ENCODE measurements around the gene CXCL5.

Gene CXCL5

DNA sequence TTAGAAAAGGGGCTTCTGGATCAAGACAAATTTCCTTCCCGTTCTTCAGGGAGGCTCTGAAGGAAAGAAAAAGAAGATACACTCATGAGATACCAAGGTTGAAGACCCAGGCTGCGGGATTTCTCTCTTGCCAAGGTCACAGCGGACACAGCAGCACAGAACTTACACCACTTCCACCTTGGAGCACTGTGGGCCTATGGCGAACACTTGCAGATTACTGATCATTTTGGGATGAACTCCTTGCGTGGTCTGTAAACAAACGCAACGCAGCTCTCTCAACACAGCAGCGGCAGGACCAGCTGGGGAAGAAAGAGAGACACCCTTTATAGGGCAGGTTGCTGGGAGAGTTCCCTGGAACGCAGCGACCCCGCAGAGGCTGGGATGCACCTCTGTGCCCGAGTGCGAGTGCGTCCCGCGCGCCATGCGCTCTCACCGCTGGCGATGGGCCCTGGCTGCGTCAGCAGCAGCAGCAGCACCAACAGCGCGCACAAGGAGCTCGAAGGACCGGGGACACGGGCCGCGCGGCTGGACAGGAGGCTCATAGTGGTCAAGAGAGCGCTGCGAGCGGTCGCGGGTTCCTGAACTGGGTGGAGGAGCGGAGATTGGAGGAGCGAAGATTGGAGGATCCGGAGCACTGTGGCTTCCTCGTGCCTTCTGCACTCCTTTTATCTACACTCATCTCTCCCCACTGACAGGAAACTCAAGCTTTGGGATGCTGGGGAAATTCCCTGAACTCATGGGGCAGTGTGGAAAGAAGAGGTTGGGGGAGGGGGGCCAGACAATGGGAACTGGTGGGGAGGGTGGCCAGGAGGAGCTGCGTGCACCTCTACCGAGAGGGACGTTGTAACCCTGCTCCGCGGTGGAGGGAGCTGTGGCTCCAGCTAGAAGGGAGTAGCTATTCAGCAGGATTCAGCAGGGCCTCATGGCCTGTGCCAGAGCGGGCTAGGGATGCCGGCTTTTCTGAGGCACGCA, at the start of gene CXCL5:
CXCL5 (minus strand) TSS at position 638 of the 972 bp plus-strand sequence; CDS start at position 542, 96 bp downstream.
- DNase-seq (ENCODE audit: low spot score), result no peak

DNA sequence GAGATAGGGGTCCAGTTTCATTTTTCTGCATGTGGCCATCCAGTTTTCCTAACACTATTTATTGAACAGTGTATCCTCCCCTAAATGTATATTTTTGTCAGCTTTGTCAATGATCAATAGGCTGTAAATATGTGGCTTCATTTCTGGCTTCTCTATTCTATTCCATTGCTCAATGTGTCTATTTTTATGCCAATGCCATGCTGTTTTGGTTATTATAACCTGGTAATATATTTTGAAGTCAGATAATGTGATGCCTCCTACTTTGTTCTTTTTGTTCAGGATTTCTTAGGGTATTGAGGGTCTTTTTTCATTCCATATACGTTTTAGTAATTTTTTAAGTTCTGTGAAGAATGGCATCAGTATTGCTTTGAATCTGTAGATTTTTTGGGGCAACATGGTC, 48.7 kb upstream of the CXCL5 start:
- DNase-seq (ENCODE audit: low spot score), result no peak

DNA sequence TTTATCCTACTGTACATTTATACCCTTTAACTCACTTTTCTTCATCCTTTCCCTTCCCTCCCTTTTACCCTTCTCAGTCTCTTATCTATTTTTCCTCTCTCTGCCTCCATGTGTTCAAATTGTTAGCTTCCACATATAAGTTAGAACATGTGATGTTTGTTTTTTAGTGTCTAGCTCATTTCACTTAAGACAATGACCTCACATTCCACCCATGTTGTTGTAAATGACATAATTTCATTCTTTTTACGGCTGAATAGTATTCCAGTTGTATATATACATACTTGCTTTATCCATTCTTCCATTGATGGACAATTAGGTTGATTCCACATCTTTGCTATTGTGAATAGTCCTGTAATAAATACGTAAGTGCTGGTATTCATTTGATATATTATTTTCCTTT, 47.3 kb upstream of the CXCL5 start:
- DNase-seq (ENCODE audit: low spot score), result no peak

DNA sequence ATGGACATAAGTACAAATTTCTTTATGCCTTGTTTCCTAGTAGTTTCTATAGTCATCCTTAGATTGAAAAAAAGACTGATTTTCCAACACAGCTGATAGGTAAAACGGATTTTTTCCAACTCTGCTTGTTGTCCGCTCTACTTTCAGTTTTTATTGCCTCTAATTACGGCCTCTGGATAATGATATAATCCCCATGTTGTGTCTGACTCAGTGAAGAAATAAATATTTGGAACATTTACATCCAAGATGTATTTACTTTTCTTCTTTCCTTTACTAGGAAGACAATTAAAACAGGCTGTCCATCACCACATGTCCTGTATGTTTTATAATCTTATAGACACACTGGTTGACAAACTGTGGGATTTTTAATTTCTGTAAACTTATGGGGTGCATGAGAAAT, 46.8 kb upstream of the CXCL5 start:
- no peak for DNase-seq (ENCODE audit: low spot score)

DNA sequence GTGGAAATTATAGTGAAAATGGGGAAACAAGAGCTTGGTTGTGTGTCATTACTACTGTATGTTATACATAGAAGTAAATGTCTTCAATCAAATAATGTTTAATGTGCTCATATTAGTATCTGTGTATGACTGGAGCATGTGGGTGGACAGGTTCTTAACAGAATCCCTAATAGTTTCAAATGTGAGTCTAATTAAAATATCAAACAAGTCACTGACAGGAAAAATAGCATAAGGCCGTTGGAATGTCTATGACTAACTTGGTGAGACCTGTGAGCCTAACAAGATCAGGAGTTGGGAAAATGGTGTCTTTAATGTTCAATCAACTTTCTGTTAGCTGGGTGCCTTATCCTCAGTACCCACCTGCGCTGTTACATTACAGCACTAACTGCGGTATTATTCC, 46.2 kb upstream of the CXCL5 start:
- no peak for DNase-seq (ENCODE audit: low spot score)

DNA sequence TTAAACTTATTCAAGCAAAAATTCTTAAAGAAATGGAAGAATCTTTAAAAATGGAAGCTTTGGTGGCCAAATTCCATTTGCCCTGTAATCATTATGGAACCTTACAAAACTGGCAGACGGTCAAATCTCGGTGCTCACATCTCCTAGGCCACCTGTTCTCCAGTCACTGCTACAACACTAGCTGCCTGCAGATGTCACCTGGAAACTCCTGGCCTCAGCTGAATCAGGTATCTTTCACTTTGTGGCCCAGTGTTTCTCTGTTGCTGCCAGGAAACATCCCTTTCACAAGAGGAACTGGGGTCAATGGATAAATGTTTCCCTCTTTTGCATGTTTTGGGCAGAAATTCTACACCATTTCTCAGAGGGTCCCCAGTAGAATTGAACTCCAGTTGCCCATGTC, 44.2 kb upstream of the CXCL5 start:
- DNase-seq (ENCODE audit: low spot score), result peak; percentile 48

DNA sequence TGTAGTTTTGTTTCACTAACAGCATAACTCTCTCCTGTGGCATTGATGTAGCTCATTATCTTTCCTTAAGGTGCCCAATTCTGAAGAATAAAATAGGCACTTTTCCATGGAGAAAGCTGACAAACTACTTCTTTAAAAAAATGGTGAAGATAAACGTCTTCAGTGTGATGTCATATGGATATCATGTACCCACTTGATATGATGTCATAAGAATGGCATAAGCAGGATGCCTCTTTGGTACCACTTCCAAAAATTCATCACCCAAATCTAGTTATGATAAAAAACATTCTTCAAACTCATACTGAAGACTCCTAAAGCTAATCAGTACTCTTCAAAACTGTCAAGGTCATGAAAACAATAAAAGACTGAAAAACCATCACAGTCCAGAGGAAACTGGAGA, 42.9 kb upstream of the CXCL5 start:
- DNase-seq (ENCODE audit: low spot score), result no peak

DNA sequence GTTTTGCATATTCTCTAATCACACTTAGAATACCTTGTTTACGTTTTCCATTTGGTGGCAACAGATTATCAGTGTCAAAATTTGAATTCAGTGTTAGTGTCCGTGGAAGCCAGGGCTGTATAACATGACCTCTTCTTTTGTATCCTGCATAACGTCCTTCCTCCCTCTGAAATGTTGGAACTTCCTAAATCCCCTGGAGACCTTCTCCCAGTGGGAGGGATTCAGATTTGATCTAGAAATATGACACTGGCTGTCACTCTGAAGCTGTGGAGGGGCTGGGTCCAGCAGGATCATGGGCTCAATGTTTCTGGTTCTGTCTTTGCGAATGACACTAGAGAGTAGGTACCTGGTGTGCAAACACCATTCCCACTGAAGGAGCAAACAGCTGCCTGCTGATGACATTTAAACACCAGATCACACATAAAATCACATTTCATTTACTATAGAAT, 40.9 kb upstream of the CXCL5 start:
- DNase-seq (ENCODE audit: low spot score), result no peak

DNA sequence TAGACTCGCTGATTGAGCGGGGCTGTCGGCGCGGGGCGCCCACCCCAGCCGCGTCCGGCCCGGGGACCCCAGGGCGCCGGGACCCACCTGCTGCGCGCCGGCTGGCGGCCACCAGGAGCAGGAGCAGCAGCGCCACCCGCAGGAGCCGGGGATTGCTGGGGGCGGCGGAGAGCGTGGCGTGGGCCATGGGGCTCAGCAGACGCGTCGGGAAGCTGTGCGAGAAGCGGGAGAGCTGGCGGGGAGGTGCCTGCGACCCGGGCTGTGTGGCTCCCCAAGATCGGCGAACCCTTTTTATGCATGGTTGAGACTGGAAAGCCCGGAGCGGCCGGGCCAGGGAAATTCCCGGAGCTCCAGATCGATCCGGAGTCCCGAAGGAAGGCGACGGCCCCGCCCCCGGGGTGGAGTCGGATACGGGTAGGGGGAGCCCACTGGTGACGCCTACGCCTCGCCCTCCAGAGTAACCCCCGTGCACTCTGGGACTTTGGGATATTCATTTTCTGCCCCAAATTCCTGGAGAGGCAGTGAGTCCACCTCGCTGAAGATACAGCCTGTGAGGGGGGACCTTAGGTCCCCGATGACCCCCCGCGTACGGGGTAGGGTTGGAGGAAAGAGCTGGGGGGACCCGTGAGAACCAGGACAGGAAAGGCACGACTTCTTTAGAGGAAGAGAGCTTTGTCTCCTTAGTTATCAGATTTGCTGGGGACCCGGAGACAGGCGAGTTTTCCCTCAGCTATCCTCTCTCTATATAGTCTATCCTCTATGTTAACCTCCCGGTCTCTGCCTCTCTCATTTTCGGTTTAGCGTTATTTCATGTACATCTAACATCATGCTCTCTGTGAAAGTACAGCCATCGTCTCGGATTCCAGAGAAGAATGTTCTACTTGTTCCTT, 40.2 kb upstream of the CXCL5 start, which contains the start of gene CXCL3:
CXCL3 (minus strand) TSS at position 265 of the 890 bp plus-strand sequence; CDS start at position 187, 78 bp downstream.
- DNase-seq (ENCODE audit: low spot score), result peak; percentile 84

DNA sequence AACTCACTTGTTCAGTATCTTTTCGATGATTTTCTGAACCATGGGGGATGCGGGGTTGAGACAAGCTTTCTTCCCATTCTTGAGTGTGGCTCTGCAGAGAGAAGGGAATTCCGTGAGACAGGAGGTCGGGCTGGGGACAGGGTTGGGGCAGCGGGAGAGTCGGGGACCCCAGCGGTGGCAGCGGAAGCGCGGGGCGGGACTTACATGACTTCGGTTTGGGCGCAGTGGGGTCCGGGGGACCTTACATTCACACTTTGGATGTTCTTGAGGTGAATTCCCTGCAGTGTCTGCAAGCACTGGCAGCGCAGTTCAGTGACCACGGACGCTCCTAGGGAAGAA, 39.6 kb upstream of the CXCL5 start:
- DNase-seq (ENCODE audit: low spot score), result no peak

DNA sequence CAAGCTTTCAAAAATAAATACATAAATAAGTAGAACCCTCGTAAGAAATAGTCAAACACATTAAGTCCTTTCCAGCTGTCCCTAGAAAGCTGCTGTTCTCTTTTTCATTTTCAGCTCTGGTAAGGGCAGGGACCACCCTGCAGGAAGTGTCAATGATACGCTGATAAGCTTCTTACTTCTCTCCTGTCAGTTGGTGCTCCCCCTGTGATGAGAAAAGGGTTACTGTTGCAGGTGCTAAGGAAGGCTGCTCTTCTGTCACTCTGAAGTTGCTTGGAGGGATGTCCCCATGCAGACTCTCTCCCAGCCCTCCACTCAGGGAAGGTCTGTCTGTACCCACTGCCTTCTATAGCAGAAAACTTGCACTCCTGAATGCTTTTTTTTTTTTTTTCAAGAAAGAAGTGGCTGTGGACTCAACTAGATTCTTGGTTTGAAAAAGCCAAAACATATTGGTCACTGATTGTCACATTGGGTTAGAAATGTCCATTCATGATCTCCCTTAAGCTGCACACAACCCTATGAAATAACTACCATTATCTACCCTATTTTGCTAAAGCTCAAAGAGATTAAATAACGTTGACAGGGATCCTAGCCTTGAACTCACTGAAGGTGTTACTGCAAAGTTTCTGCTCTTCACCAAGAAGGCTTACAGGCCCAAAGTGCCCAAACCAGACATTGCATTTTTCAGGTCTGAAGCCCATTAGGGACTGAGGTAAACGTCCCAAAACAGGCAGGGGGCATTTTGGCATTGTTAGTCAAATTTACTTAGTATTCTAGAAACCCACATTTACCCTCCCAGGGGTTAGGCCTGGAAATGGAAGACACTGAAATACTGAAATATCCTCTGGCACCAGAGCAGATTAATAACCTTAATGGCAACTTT, 38.8 kb upstream of the CXCL5 start:
- no peak for DNase-seq (ENCODE audit: low spot score)

DNA sequence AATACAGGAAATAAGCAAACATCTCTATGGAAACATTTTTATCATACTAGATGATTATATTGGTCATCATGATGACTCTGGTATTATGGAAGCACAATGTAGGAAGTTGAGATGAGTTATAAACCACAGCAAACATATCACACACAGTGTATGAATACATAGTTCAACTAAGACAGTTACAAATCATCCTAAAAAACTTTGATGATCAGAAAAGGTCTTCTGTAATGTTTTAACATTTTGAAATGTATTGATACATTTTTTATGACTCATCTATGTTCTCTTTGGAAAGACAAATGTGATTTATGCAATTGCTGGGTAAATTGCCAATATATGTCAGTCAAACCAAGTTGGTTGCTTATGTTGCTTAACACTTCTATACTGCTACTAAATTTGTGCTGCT, 35.3 kb upstream of the CXCL5 start:
- no peak for DNase-seq (ENCODE audit: low spot score)

DNA sequence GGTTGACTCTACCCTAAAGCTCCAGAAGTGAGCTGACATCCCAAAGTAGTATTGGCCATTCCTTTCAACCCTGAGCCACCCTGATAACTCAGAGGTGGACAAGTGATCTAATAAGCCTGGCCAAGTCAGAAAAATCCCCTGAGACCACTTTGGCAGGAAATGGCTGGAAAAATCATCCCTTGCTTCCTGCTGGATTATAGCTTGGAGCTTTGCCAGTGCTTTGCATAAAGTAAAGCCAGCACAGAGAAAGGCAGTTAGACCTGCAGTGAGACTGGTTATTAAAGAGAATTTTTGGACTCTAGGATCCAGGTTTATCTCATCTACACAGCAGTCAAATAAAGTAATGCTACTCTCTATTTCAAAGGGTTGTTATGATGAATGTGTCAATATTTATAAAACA, 33.6 kb upstream of the CXCL5 start:
- DNase-seq (ENCODE audit: low spot score), result peak; percentile 68

DNA sequence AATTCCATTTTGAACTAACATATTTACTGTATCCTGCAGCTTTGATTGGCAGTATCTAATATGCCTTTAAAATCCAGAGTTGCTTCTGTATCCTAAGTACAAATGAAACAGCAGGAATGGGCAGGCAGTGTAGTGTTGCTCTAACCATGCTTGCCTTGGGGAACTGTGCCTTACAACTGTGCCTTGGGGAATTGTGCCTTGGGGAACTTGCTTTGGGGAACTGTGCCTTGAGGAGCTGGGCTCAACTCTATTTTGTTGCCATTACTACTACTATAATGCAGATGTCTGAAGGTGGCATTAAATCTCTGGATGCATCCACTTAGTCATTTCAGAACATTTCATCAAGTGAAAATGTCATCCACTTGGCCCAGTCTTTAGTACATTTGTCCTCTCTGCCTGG, 33.1 kb upstream of the CXCL5 start:
- no peak for DNase-seq (ENCODE audit: low spot score)

DNA sequence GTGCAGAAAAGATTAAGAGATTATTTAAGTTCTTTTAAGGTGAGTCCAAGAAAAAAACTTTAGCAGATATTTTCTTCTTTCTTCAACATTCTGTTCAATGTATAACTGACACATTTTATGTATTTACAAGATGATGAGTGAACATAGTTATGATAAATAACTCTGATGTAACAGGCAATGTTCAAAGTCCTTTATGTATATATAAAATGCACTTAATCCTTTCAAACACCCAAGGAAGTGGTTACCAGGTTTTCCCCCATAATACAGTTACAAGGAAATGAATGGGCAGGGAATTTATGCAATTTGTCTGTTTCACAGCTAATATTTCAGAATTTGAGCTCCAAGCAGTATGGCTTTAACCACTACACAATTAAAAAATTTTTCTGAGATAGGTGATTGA, 31.8 kb upstream of the CXCL5 start:
- DNase-seq (ENCODE audit: low spot score), result peak; percentile 65

DNA sequence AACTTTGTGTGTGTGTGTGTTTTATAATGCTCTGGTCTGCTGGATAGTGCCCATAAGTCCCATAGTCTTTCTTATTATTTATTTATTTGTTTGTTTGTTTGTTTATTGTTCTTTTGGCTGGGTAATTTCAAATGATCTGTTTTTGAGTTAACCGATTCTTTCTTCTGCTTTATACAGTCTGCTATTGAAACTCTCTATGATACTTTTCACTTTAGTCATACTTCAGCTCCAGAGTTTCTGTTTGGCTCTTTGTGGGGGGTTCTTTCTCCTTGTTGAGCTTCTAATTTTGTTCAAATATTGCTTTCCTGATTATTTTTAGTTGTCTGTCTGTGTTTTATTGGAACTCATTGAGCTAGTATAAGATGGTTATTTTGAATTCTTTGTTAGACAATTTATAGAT, 30.0 kb upstream of the CXCL5 start:
- DNase-seq (ENCODE audit: low spot score), result no peak

DNA sequence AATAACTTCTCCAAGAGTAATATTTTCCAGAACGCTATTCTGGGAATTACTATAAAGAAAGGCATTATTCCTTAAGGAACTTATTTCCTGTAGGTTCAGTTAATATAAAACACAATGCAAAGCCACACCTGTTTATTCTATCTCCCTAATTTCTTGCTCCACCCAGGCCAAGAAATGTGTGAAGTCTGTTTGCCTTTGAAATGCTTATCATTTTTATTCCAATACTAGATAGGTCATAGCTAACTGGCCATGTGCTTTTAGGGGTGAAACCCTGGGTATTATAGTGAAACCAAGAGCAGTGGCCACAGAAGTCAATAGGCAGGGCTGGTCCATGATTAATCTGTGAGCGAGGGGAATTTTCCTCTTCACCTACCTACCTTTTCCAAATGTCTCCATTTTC, 25.2 kb upstream of the CXCL5 start:
- peak; percentile 88 for DNase-seq (ENCODE audit: low spot score)

DNA sequence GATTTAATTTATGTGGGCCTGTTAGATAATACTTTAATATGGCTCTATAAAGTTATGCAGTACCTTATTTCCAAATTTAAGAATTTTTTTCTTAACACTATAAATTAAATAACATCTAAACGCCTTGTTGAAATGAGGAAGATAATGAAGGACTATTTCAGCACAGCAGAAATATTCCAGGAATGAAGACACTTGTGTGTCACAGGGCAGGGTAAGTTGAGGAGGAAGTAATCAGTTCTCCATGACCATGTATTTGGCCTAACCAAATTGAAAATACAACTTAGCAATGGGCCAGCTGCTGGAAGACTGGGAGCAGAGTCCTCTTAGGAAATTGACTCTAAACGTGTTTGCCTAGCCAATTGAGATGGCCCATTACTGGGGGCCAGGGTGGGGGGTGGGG, 23.1 kb upstream of the CXCL5 start:
- DNase-seq (ENCODE audit: low spot score), result no peak

DNA sequence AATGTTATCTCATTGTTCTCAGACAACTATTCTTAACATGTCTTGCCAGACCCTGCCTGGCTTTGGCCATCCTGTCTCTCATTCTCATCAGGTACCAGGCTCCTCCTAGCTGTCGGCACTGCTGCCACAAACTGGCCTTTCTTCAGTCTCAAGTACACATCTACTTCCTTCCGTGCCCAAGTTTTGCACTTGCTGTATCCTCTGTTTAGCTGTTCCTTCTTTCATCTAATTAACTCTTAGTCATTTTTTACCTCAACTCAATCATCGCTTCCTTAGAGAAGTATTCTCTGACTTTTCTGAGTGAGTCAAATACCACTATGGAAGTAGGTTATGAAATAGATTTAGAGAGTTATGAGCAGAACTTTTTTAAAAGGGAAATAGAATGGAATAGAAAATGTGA, 20.3 kb upstream of the CXCL5 start:
- no peak for DNase-seq (ENCODE audit: low spot score)

DNA sequence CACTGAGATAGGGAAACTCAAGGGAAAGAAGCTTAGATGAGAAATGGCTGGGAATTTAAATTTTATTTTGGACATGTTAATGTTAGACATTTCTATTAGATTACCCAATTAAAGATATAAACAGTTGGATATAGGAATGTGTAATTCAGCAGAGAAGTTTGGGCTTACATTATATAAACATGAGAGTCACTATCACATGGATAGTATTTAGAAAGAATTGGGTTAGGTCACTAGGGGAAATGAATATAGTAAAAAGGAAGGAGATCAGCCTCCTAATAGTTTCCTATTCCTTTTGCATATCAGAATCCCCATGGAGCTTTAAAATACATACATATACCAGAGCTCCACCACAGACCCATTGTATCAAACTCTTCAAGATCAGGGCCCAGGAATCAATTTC, 19.6 kb upstream of the CXCL5 start:
- DNase-seq (ENCODE audit: low spot score), result no peak

DNA sequence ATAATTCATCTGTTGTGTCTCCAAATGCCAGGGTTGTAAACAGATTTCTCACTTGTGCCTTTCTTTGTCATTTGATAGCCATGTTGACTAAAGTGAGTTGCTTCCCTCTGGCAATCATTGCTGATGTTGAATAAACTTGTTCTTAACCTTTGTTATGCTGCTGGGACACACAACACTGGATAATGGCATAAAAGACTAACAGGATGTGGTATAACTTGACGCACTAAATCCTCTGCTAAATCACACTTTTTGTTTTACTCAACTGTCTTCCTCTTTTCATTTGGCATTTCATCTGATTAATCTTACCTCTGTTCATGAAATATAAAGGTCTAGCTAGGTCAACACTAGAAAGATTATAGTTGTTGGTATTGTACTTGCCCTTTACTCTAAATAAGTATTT, 17.6 kb upstream of the CXCL5 start:
- no peak for DNase-seq (ENCODE audit: low spot score)

All from LoVo (cell line).